Spleen (tissue), 11 donors: ENCODE results near the gene SORCS2. TPM values are rescaled to one million over a fixed set of nuclear protein-coding genes. Genes with fewer than 3 reads are reported as not detected.

Experiments used
- DNase-seq: peaks from one replicate; pipeline ENCODE4 v3.0.0-alpha.2; 2020
- H3K27ac ChIP-seq, 8 donors: fragments of 200-600 bp; sonication (generic) in 7 of 8; 1 replicate in 4 of 8; 2 replicates in 4 of 8; pipeline versions ENCODE4 v1.5.0 to v1.8.0; 2016 to 2021; ENCODE audit warnings: inconsistent platforms in 4 of 8, mild to moderate bottlenecking in 4 of 8, moderate library complexity in 1 of 8
- H3K27me3 ChIP-seq, 7 donors: fragments of 200-600 bp; sonication (generic) in 6 of 7; replicated peaks in 1 of 7; 1 replicate in 4 of 7; 2 replicates in 3 of 7; pipeline versions ENCODE4 v1.5.0 to v1.8.0; 2016 to 2021; ENCODE audit warnings: inconsistent platforms in 3 of 7, mild to moderate bottlenecking in 1 of 7
- H3K36me3 ChIP-seq, 6 donors: fragments of 200-600 bp; sonication (generic) in 5 of 6; 1 replicate in 4 of 6; 2 replicates in 2 of 6; pipeline versions ENCODE4 v1.5.0 to v1.8.0; 2016 to 2021; ENCODE audit warnings: inconsistent platforms in 2 of 6
- H3K4me1 ChIP-seq, 6 donors: fragments of 200-600 bp; sonication (generic) in 5 of 6; 1 replicate in 3 of 6; 2 replicates in 3 of 6; pipeline versions ENCODE4 v1.5.0 to v1.8.0; 2016 to 2021; ENCODE audit warnings: inconsistent platforms in 3 of 6
- H3K4me3 ChIP-seq, 8 donors: fragments of 200-600 bp; sonication (generic) in 7 of 8; 1 replicate in 4 of 8; 2 replicates in 4 of 8; pipeline versions ENCODE4 v1.5.0 to v1.8.0; 2016 to 2021; ENCODE audit warnings: inconsistent platforms in 4 of 8, mild to moderate bottlenecking in 4 of 8, moderate library complexity in 2 of 8
- H3K9me3 ChIP-seq, 8 donors: fragments of 200-600 bp; sonication (generic) in 7 of 8; 1 replicate in 4 of 8; 2 replicates in 4 of 8; pipeline versions ENCODE4 v1.5.0 to v1.8.0; 2016 to 2021; ENCODE audit warnings: inconsistent platforms in 4 of 8
- CTCF ChIP-seq, 11 experiments: fragments of 200-600 bp in 7 of 11; fragments of 450-650 bp in 4 of 11; sonication (generic) in 4 of 11; IDR thresholded peaks in 8 of 11; conservative IDR thresholded peaks in 3 of 11; 1 replicate in 7 of 11; 2 replicates in 4 of 11; pipeline versions ENCODE4 v1.4.0 to v1.8.0; 2016 to 2021; ENCODE audit warnings: antibody characterized with exemption in 11 of 11, inconsistent platforms in 4 of 11, mild to moderate bottlenecking in 1 of 11
- POLR2A ChIP-seq, 3 donors: fragments of 450-650 bp; IDR thresholded peaks; one replicate each; pipeline ENCODE4 v1.5.1; 2017; ENCODE audit warnings: antibody characterized with exemption in 3 of 3, mild to moderate bottlenecking in 1 of 3
- POLR2AphosphoS5 ChIP-seq, 3 donors: sonication (generic); formaldehyde crosslinking; IDR thresholded peaks; one replicate each; pipeline ENCODE4 v1.5.1; 2017; ENCODE audit warnings: antibody characterized with exemption in 3 of 3
- WGBS, 5 donors: extraction: QIAGEN DNeasy Blood & Tissue Kit in 3 of 5; methylation state at CpG; one replicate each; pipeline versions ENCODE4 v1.1.5 to v1.1.7; 2013 to 2018; 5-methylcytosine and 5-hydroxymethylcytosine counted together
- intact Hi-C: fragments of 100-400 bp; cut with DNase I; formaldehyde crosslinking; loops from one replicate; pipeline ENCODE4 v1.15.0; 2023; ENCODE audit warnings: low total_unique reads
- polyA plus RNA-seq, 3 donors: library from polyadenylated mRNA; stranded (reverse); fragments of 200-250 nt; gene quantifications; one replicate each; pipeline ENCODE4 v1.2.1, GENCODE V29; 2013
- total RNA-seq, 7 donors: library from RNA; depleted of rRNA in 3 of 7; stranded (reverse); fragments of >200 nt in 3 of 7; fragmentation: NEBNext Ultra II Directional in 4 of 7; extraction: Animal tissue kit (Norgen Biotek cat#: 25700) in 4 of 7; gene quantifications; one replicate each; pipeline versions ENCODE4 v1.1.0 to v1.2.1, GENCODE V29; 2016 to 2021
- donor health status: healthy with polysubstance abuse.
- donor health status: DM: no; HTN: no; CAD: no; lungs with moderate emphysema.
- donor health status: DM: no; HTN: no; CAD: no.
- donor health status: Bipolar disorder and iron deficiency.
- donor health status: healthy.
- donor health status: DM: no; HTN: no; CAD: no.
- donor health status: DM: yes; HTN: yes; CAD: no.

Gene SORCS2
- total and polyA plus RNA-seq, 10 donors = 0.33 to 1.6 (median 0.60) TPM

GRCh38 chr4:7193030-7193958, 956 bp downstream of the SORCS2 start:
- Histone ChIP-seq H3K36me3 (no peaks in the 10 kb centered on the region), H3K27ac (no peak overlapping the region), H3K9me3 (no peaks in the 10 kb centered on the region), H3K27me3 (peaks cover 0 to 100% (median 41%) of the 10 kb centered on the region in 7 donors), H3K4me3 (peak overlapping the region in 2 of 8 donors; percentile 7 to 61), H3K4me1 (peaks cover 5 to 21% (median 13%) of the 10 kb centered on the region in 6 donors)
- TF ChIP-seq POLR2AphosphoS5 (IDR thresholded peaks at IDR 0.05) = no peak
- no peak for TF ChIP-seq CTCF (IDR thresholded peaks at IDR 0.05 in 8 of 11, conservative IDR thresholded peaks at IDR 0.05 in 3 of 11)
- TF ChIP-seq POLR2A (IDR thresholded peaks at IDR 0.05) = no peak
- DNase-seq = peak; percentile 51
- WGBS, 5 donors = 5 to 9% (median 7%) methylated on average over 32 to 62 of the region's 62 CpGs
- intact Hi-C loops = loop anchor here (5.0 kb wide), 2 partner anchors 524 to 609 kb away; no protein-coding TSS in a partner anchor

- TF ChIP-seq CTCF (IDR thresholded peaks at IDR 0.05 in 8 of 11, conservative IDR thresholded peaks at IDR 0.05 in 3 of 11) (peak in 2 of 11 experiments; percentile 19 to 32), POLR2A (IDR thresholded peaks at IDR 0.05) (no peak)
- peak; percentile 51 for DNase-seq
- Histone ChIP-seq H3K4me3 (no peak overlapping the region), H3K36me3 (no peaks in the 10 kb centered on the region), H3K27ac (no peak overlapping the region), H3K4me1 (peaks cover 5 to 21% (median 13%) of the 10 kb centered on the region in 6 donors), H3K9me3 (no peaks in the 10 kb centered on the region), H3K27me3 (peaks cover 0 to 100% (median 33%) of the 10 kb centered on the region in 7 donors)
- WGBS, 5 donors = 35 to 53% (median 44%) methylated on average over 4 to 6 of the region's 6 CpGs
- intact Hi-C loops = loop anchor here (5.0 kb wide), 2 partner anchors 523 to 608 kb away; no protein-coding TSS in a partner anchor
These were observed 2.2 kb downstream of the SORCS2 start for GRCh38 chr4:7194251-7195140.

GRCh38 chr4:7195141-7195515, 2.8 kb downstream of the SORCS2 start:
- Histone ChIP-seq H3K4me1 (peaks cover 5 to 21% (median 13%) of the 10 kb centered on the region in 6 donors), H3K27me3 (peaks cover 0 to 100% (median 33%) of the 10 kb centered on the region in 7 donors), H3K36me3 (no peaks in the 10 kb centered on the region), H3K9me3 (no peaks in the 10 kb centered on the region), H3K4me3 (no peak overlapping the region), H3K27ac (no peak overlapping the region)
- WGBS, 5 donors = 78 to 92% (median 80%) methylated on average over 4 to 5 of the region's 5 CpGs
- peak; percentile 49 for DNase-seq
- no peak for TF ChIP-seq CTCF (IDR thresholded peaks at IDR 0.05 in 8 of 11, conservative IDR thresholded peaks at IDR 0.05 in 3 of 11)
- intact Hi-C loops = no loop called here
